DMS 273 treated with DMSO at 0.1 percent for 48 hours (cell line): Measurements from ENCODE around the gene FOXC1.

Experiments
- DNase-seq: peaks from one replicate; lab custom pipeline; 2025; lab: John Stamatoyannopoulos, UW

The FOXC1 gene

GRCh38 chr6:1609648-1610496, at the start of gene FOXC1:
Gene FOXC1, plus strand, starts transcription at chr6:1609915. Its CDS starts 531 bp downstream, at chr6:1610446.
- DNase-seq, result peak; percentile 64

- DNase-seq, result no peak
Measured at GRCh38 chr6:1560281-1561058, 49.2 kb upstream of the FOXC1 start.

- DNase-seq, result no peak
Measured at GRCh38 chr6:1561355-1561754, 48.4 kb upstream of the FOXC1 start.

GRCh38 chr6:1562171-1562955, 47.4 kb upstream of the FOXC1 start:
- no peak for DNase-seq

DNA sequence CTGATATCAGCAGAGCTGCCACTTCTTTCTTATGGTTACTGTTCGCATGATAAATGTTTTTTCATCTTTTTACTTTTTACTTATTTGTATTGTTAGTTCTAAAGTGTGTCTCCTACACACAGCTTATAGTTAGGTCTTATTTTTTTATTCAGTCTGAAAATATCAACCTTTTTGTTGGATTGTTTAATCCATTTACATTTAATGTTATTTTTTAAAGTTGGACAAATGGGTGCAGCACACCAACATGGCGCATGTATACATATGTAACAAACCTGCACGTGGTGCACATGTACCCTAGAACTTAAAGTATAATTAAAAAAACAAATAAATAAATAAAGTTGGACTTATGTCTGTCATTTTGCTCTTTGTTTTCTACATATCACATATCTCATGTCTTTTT, 40.3 kb upstream of the FOXC1 start:
- DNase-seq, result no peak

GRCh38 chr6:1570848-1571247, 38.9 kb upstream of the FOXC1 start:
- no peak for DNase-seq

DNA sequence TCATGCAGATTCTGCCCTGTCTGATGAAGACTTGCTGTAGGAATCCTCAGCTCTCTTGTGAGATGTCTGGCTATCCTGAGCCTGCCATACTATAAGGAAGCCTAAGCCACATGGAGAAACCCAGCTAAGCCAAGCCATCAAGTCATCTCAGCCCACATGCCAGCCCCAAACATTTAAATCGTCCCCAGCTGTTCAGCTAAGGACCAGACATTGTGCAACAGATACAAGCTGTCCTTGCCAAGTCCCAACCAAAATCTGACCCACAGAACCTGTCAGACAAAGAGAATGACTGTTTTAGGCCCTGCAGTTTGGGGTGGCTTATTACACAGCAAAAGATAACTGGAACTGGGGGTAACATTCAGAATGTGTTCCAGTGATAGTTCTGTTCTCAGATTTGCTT, 36.8 kb upstream of the FOXC1 start:
- DNase-seq, result no peak

GRCh38 chr6:1574083-1574761, 35.5 kb upstream of the FOXC1 start:
- no peak for DNase-seq

- DNase-seq, result no peak
Measured at GRCh38 chr6:1574890-1575209, 34.9 kb upstream of the FOXC1 start.

GRCh38 chr6:1575210-1576041, 34.3 kb upstream of the FOXC1 start:
- no peak for DNase-seq

- no peak for DNase-seq
Measured at GRCh38 chr6:1576166-1576565, 33.5 kb upstream of the FOXC1 start.

DNA sequence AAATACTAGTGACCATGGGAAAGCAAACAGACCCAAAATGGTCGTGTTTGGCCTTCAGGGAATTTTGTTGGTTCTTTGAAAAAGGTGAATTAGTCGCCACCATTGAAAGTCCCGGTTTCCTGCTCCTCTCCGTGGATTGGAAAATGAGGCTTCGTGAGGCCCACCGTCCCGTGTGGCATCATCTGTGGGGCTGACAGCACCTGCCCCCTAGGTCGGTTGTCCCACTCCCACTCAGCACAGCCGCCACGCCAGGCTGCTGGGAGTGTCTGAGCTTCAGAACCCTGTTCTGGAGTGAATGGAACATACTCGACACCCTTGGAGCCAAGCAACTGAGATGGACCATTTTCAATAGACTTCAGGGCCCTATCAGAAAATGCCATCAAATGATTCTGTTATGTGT, 33.0 kb upstream of the FOXC1 start:
- DNase-seq, result no peak

- no peak for DNase-seq
Measured at GRCh38 chr6:1577146-1577680, 32.5 kb upstream of the FOXC1 start.

GRCh38 chr6:1577896-1578745, 31.6 kb upstream of the FOXC1 start:
- DNase-seq, result no peak

GRCh38 chr6:1579096-1579495, 30.6 kb upstream of the FOXC1 start:
- DNase-seq, result no peak

- no peak for DNase-seq
Measured at GRCh38 chr6:1580109-1580508, 29.6 kb upstream of the FOXC1 start.

DNA sequence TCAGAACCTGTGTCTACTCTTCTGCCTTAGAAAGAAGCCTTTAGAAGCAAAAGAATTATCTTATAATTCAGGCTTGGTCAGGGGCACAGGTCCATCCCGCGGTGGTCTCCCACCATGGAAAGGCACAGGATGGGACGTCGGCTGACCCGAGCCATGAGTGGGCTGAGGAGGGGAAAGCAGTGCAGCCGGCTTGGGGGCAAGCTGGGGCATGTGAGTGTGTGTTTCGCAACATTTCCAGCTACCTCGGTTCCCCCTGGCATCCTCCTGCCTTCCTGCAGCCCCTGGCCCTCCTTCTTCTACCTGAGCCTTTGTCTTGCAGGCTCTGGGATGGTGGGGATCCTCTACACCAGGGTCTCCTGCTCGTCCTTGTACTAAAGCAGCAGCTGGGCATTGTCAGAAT, 29.1 kb upstream of the FOXC1 start:
- DNase-seq, result no peak

DNA sequence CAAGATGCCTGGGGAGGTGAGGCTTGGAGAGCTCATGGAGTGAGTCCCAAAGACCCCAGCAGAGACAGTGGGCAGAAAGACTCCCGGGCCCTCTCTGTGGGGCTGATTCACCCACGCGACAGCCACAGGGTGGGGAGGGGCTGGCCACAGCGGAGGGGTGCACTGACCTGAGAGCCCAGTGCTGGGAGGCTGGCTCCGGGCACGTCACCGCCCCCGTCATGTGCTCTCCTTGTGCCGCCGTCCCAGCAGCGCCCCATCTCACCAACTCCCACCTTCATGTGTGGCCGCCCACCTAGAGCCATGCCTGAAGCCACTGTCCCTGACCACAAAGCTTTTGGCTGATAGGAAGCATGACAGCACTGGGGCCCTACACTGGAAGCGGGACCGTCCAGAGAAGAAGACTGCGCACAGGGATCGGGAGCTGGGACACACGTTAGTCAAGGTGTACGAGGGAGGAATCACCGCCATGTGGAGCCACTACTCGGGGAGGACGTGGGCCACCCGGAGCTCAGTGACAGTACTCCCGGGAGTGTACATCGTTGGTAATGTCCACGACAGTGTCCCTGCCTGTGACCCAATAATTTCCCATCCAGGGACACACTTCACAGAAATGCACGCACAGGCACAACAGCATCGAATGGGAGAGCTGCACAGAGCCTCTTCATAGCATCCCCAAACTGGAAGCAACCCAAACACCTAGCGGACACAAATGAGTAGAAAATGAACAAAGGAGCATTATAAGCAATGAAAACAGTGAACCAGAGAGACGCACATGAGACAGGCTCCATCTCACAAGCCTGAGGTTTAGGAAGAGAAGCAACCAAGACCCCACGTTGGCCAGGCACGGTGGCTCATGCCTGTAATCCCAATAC, 28.4 kb upstream of the FOXC1 start:
- DNase-seq, result no peak

DNA sequence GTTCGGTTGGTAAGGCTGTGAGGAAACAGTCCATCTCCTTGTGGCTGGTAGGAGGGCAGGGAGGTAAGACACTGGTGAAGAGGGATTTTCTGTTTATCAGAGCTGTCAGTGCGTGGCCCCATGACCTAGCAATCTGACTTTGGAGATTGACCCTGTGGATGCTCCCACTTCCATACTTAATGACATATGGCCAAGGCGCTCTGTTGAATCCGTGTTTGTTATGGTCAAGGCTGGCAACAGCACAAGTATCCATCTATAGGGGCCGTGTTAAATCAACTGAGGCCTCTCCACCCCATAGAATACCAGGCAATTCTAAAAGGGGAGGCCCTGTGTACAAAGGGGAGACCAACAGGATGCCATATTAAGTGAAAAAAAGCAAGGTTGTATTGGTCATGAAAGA, 25.6 kb upstream of the FOXC1 start:
- DNase-seq, result no peak
